ENCODE results near the gene PLEKHM3. TPM values are rescaled to one million over a fixed set of nuclear protein-coding genes. Genes with fewer than 3 reads are reported as not detected.

Gene PLEKHM3
- polyA plus RNA-seq, 4 donors, result 0.89 to 12.1 (median 2.1) TPM

DNA sequence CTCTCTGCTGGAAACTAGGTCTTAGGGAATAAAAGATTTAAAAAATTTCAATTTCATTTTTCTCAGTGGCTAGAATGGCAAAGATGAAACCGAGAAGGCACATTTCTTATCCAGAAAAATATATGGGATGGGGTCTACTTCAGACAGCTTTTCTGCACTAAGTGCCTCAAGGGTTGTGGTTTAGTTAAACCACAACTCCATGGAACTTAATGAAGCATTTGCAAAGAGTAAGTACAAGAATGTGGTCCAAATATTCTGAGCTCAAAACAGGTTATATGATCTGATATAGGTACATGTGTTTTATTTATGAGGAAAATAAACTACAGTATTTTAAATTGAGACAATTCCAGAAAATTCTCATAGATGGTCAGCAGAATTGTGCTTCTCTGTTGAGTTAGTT is 153.8 kb downstream of the PLEKHM3 start:
- DNase-seq (no peak), FAIRE-seq (no peak)
- Histone ChIP-seq H3K36me3 (ENCODE audit: control insufficient read depth in 3 of 3, insufficient read depth in 2 of 3, low read depth in 1 of 3, low read length in 3 of 3) (no peaks in the 10 kb centered on the region), H3K9me3 (ENCODE audit: control insufficient read depth in 2 of 2, insufficient read depth in 1 of 2, low read depth in 1 of 2, low read length in 1 of 2) (no peaks in the 10 kb centered on the region), H3K4me3 (ENCODE audit: low read depth in 1 of 3, low read length in 3 of 3) (no peak overlapping the region), H3K27me3 (ENCODE audit: control insufficient read depth in 3 of 3, insufficient read depth in 3 of 3, low read length in 3 of 3) (no peaks in the 10 kb centered on the region), H3K4me1 (ENCODE audit: control insufficient read depth in 3 of 3, insufficient read depth in 2 of 3, low read depth in 1 of 3, low read length in 2 of 3) (peaks cover 0 to 12% (median 7%) of the 10 kb centered on the region in 3 donors), H3K27ac (ENCODE audit: low read depth in 1 of 3, low read length in 2 of 3) (no peak overlapping the region)
- 90 to 92% (median 91%) methylated on average over 1 of the region's 1 CpG for WGBS, 3 donors

DNA sequence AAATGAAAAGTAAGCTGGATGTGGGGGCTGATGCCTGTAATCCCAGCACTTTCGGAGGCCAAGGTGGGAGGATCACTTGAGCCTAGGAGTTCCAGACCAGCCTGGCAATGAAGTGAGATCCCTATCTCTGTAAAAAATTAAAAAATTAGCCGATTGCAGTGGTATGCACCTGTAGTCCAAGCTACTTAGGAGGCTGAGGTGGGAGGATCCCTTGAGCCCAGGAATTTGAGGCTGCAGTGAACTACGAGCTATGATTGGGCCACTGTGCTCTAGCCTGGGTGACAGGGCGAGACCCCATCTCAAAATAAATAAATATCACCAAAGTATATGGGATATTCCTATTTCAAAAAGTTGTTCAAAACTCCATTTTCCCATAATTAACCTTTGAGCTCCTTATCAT is 154.5 kb downstream of the PLEKHM3 start:
- no peaks in the 10 kb centered on the region for H3K36me3 ChIP-seq (ENCODE audit: control insufficient read depth in 3 of 3, insufficient read depth in 2 of 3, low read depth in 1 of 3, low read length in 3 of 3)
- H3K9me3 ChIP-seq (ENCODE audit: control insufficient read depth in 2 of 2, insufficient read depth in 1 of 2, low read depth in 1 of 2, low read length in 1 of 2), result no peaks in the 10 kb centered on the region
- H3K27me3 ChIP-seq (ENCODE audit: control insufficient read depth in 3 of 3, insufficient read depth in 3 of 3, low read length in 3 of 3), result no peaks in the 10 kb centered on the region
- no peak overlapping the region for H3K4me3 ChIP-seq (ENCODE audit: low read depth in 1 of 3, low read length in 3 of 3)
- no peak overlapping the region for H3K27ac ChIP-seq (ENCODE audit: low read depth in 1 of 3, low read length in 2 of 3)
- peaks cover 0 to 7% (median 7%) of the 10 kb centered on the region in 3 donors for H3K4me1 ChIP-seq (ENCODE audit: control insufficient read depth in 3 of 3, insufficient read depth in 2 of 3, low read depth in 1 of 3, low read length in 2 of 3)
- no peak for FAIRE-seq
- 94 to 95% (median 94%) methylated on average over 4 of the region's 4 CpGs for WGBS, 3 donors
- no peak for DNase-seq

DNA sequence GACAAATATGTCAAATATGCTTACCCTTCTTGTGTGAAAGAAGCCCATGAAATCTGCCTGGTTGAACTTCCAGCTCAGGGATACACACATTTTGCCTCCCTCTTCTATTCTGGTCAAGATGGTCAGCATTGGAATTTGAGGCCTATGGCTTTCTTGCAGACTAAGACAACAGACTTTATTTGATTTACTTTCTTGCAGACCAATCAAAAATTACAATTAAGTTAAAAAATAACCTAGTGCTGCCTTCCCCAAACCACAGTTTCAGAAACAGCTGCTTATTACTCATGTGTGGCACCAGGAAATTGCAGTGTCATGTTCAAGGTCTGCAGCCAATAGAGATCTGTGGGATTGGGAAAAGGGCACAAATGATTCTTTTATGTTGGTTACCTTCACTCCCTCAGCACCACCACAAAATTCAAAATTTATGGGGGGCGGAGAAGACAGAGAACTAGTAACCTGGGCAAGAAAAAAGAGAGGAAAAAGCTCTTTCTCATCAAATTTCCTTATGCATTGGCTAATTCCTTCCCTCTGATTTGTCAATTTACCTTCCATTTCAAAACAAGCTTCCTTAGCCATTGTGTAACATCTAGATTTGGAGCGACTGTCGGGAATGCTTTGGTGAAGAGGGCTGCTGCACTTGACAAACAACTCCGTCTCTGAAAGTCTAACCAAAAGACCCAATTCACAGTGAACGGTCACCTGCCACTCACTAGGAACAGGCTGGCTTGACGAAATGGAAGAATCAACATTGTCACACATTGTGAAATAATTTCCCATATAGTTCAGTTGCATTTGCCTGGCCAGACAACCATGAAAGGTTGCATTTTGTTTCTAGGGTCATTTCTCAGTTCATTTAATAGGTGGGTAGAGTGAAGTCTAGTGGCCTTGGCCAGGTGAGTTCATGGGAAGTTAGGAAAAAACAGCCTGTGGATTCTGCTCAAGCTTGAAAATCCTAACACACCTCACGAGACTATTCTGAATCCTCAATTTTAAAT is 155.2 kb downstream of the PLEKHM3 start:
- FAIRE-seq, result no peak
- no peaks in the 10 kb centered on the region for H3K9me3 ChIP-seq (ENCODE audit: control insufficient read depth in 2 of 2, insufficient read depth in 1 of 2, low read depth in 1 of 2, low read length in 1 of 2)
- peak; percentile 28 to 38 for DNase-seq
- WGBS, 3 donors, result 83 to 94% (median 93%) methylated on average over 7 of the region's 7 CpGs
- peaks cover 0 to 5% (median 0%) of the 10 kb centered on the region in 3 donors for H3K4me1 ChIP-seq (ENCODE audit: control insufficient read depth in 3 of 3, insufficient read depth in 2 of 3, low read depth in 1 of 3, low read length in 2 of 3)
- H3K4me3 ChIP-seq (ENCODE audit: low read depth in 1 of 3, low read length in 3 of 3), result no peak overlapping the region
- H3K36me3 ChIP-seq (ENCODE audit: control insufficient read depth in 3 of 3, insufficient read depth in 2 of 3, low read depth in 1 of 3, low read length in 3 of 3), result no peaks in the 10 kb centered on the region
- H3K27ac ChIP-seq (ENCODE audit: low read depth in 1 of 3, low read length in 2 of 3), result peak overlapping the region in 1 of 3 donors; percentile 8
- no peaks in the 10 kb centered on the region for H3K27me3 ChIP-seq (ENCODE audit: control insufficient read depth in 3 of 3, insufficient read depth in 3 of 3, low read length in 3 of 3)

DNA sequence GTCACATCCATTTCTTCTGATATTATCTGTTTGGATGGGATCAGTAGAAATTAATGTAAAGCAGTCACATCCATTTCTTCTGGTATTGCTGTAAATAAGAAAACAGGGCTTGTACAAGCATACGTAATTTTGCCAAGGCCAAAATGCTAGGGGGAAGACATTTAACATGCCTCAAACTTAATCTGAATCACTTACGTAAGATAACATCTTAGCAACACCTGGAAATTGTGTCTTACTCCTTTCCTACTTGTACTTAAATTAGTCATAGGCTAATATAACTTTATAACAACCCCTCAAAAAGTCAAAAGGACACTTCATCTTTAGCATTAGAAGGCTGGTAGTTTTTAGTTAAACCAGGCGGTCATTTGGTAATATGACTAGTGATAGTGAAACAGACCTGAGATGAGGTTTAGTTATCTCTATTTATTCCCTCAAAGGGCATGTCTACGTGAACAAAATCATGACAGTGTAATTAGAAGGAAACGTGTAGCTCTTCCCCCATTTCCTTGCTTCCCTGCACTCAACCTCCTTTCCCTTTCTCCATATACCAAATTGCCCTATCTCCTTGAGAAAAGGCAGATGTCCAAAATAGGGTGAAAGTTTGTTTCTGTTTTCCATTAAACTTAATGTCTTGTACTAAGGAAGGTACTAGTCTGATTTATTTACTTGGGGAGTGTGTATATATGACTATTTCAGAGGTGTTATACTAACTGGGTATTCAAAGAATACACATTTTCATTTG is 156.3 kb downstream of the PLEKHM3 start:
- Histone ChIP-seq H3K4me1 (ENCODE audit: control insufficient read depth in 3 of 3, insufficient read depth in 2 of 3, low read depth in 1 of 3, low read length in 2 of 3) (peaks cover 0 to 5% (median 0%) of the 10 kb centered on the region in 3 donors), H3K27ac (ENCODE audit: low read depth in 1 of 3, low read length in 2 of 3) (no peak overlapping the region), H3K36me3 (ENCODE audit: control insufficient read depth in 3 of 3, insufficient read depth in 2 of 3, low read depth in 1 of 3, low read length in 3 of 3) (no peaks in the 10 kb centered on the region), H3K27me3 (ENCODE audit: control insufficient read depth in 3 of 3, insufficient read depth in 3 of 3, low read length in 3 of 3) (no peaks in the 10 kb centered on the region), H3K4me3 (ENCODE audit: low read depth in 1 of 3, low read length in 3 of 3) (no peak overlapping the region), H3K9me3 (ENCODE audit: control insufficient read depth in 2 of 2, insufficient read depth in 1 of 2, low read depth in 1 of 2, low read length in 1 of 2) (no peaks in the 10 kb centered on the region)
- FAIRE-seq (no peak), DNase-seq (no peak)
- WGBS, 3 donors, result 44 to 71% (median 71%) methylated on average over 5 of the region's 5 CpGs

DNA sequence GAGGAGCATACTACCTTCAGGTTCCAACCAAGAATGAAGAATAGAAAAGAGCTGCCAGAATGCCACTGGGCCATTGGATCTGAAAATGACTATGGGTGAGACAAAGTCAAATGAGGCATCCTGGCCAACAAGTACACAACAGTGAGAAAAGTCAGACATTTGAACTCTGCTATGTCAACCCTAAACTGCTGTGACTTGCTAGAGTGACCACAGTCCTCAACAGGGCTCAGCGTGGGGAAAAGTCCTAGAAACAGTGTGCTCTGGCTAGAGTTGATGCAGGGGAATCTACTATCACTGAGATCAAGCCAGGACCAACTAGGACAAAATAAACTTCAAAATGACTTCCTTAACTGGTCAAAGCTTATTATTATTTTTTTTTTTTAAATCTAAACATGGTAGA is 157.4 kb downstream of the PLEKHM3 start:
- DNase-seq (no peak), FAIRE-seq (no peak)
- WGBS, 3 donors, result 92 to 100% (median 100%) methylated on average over 1 of the region's 1 CpG
- Histone ChIP-seq H3K27me3 (ENCODE audit: control insufficient read depth in 3 of 3, insufficient read depth in 3 of 3, low read length in 3 of 3) (no peaks in the 10 kb centered on the region), H3K4me3 (ENCODE audit: low read depth in 1 of 3, low read length in 3 of 3) (no peak overlapping the region), H3K27ac (ENCODE audit: low read depth in 1 of 3, low read length in 2 of 3) (no peak overlapping the region), H3K4me1 (ENCODE audit: control insufficient read depth in 3 of 3, insufficient read depth in 2 of 3, low read depth in 1 of 3, low read length in 2 of 3) (peaks cover 0 to 5% (median 0%) of the 10 kb centered on the region in 3 donors), H3K36me3 (ENCODE audit: control insufficient read depth in 3 of 3, insufficient read depth in 2 of 3, low read depth in 1 of 3, low read length in 3 of 3) (peaks cover 0 to 5% (median 0%) of the 10 kb centered on the region in 3 donors), H3K9me3 (ENCODE audit: control insufficient read depth in 2 of 2, insufficient read depth in 1 of 2, low read depth in 1 of 2, low read length in 1 of 2) (no peaks in the 10 kb centered on the region)

DNA sequence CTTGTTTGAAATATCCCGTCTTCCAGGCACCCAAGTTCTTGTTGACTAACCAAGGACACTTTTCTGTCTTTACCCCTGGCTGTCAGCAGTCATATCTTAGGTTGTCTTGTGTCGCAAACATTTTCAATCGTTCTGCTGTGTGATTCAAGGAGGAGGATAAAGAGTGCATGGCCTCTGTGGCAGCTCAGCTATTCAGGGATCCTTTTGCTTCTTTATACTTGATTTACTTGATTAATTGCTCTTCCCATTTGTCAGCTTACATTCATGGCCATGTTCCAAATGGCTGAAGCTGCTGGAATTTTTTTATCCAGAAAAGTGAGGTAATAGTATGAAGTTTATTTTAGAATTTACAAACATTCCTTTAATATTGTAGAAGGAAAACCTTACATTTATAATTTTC is 158.3 kb downstream of the PLEKHM3 start:
- FAIRE-seq, result no peak
- 79 to 92% (median 90%) methylated on average over 3 of the region's 3 CpGs for WGBS, 3 donors
- no peak for DNase-seq
- Histone ChIP-seq H3K4me3 (ENCODE audit: low read depth in 1 of 3, low read length in 3 of 3) (no peak overlapping the region), H3K36me3 (ENCODE audit: control insufficient read depth in 3 of 3, insufficient read depth in 2 of 3, low read depth in 1 of 3, low read length in 3 of 3) (peaks cover 0 to 6% (median 0%) of the 10 kb centered on the region in 3 donors), H3K27ac (ENCODE audit: low read depth in 1 of 3, low read length in 2 of 3) (no peak overlapping the region), H3K27me3 (ENCODE audit: control insufficient read depth in 3 of 3, insufficient read depth in 3 of 3, low read length in 3 of 3) (no peaks in the 10 kb centered on the region), H3K4me1 (ENCODE audit: control insufficient read depth in 3 of 3, insufficient read depth in 2 of 3, low read depth in 1 of 3, low read length in 2 of 3) (peaks cover 0 to 5% (median 0%) of the 10 kb centered on the region in 3 donors), H3K9me3 (ENCODE audit: control insufficient read depth in 2 of 2, insufficient read depth in 1 of 2, low read depth in 1 of 2, low read length in 1 of 2) (no peaks in the 10 kb centered on the region)

DNA sequence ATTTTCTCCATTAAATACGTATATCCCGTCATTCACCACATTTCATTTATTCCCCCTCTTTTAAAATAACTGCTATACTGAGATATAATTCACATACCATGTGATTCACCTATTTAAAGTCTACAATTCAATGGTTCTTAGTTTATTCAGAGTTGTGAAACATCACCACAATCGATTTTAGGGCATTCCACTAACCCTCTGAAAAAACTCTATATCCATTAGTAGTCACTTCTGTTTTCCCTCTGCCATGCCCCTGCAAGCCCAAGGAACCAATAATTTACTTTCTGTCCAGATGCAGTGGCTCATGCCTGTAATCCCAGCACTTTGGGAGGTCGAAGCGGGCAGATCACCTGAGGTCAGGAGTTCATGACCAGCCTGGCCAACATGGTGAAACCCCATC is 160.1 kb downstream of the PLEKHM3 start:
- Histone ChIP-seq H3K36me3 (ENCODE audit: control insufficient read depth in 3 of 3, insufficient read depth in 2 of 3, low read depth in 1 of 3, low read length in 3 of 3) (peaks cover 0 to 10% (median 0%) of the 10 kb centered on the region in 3 donors), H3K27ac (ENCODE audit: low read depth in 1 of 3, low read length in 2 of 3) (no peak overlapping the region), H3K4me1 (ENCODE audit: control insufficient read depth in 3 of 3, insufficient read depth in 2 of 3, low read depth in 1 of 3, low read length in 2 of 3) (peaks cover 0 to 2% (median 0%) of the 10 kb centered on the region in 3 donors), H3K4me3 (ENCODE audit: low read depth in 1 of 3, low read length in 3 of 3) (no peak overlapping the region), H3K9me3 (ENCODE audit: control insufficient read depth in 2 of 2, insufficient read depth in 1 of 2, low read depth in 1 of 2, low read length in 1 of 2) (no peaks in the 10 kb centered on the region), H3K27me3 (ENCODE audit: control insufficient read depth in 3 of 3, insufficient read depth in 3 of 3, low read length in 3 of 3) (no peaks in the 10 kb centered on the region)
- DNase-seq, result no peak
- WGBS, 3 donors, result 90 to 94% (median 93%) methylated on average over 5 of the region's 5 CpGs
- no peak for FAIRE-seq

DNA sequence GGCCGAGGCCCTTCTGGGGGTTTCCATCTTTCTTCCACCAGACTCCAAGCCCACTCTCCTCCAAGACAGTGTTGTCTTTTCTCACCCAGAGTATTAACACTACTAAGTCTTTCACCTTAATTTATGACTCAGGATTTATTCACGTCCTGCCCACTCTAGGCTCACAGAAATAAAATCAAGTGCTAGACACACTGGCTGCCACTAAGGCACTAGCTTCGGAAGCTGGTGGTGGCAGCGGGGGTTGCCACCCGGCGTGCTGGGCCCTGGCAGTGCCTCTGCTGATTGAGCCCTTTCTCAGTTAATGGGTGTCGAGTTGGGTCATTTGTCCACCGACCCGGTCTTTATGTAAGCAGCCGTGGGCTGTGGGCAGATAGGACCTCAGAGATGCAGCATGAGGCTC is 162.0 kb downstream of the PLEKHM3 start:
- 96 to 99% (median 97%) methylated on average over 10 of the region's 10 CpGs for WGBS, 3 donors
- FAIRE-seq, result no peak

More for the DNA sequence above, 162.0 kb downstream of the PLEKHM3 start:
- Histone ChIP-seq H3K36me3 (ENCODE audit: control insufficient read depth in 3 of 3, insufficient read depth in 2 of 3, low read depth in 1 of 3, low read length in 3 of 3) (peaks cover 0 to 19% (median 0%) of the 10 kb centered on the region in 3 donors), H3K27ac (ENCODE audit: low read depth in 1 of 3, low read length in 2 of 3) (no peak overlapping the region), H3K4me3 (ENCODE audit: low read depth in 1 of 3, low read length in 3 of 3) (no peak overlapping the region), H3K27me3 (ENCODE audit: control insufficient read depth in 3 of 3, insufficient read depth in 3 of 3, low read length in 3 of 3) (no peaks in the 10 kb centered on the region), H3K9me3 (ENCODE audit: control insufficient read depth in 2 of 2, insufficient read depth in 1 of 2, low read depth in 1 of 2, low read length in 1 of 2) (no peaks in the 10 kb centered on the region), H3K4me1 (ENCODE audit: control insufficient read depth in 3 of 3, insufficient read depth in 2 of 3, low read depth in 1 of 3, low read length in 2 of 3) (no peaks in the 10 kb centered on the region)
- no peak for DNase-seq

All from small intestine (tissue), 7 donors.